GM19467 (cell line): ENCODE measurements around the gene PALD1.
"Not testable (repeated sequence)": the region's sequence is repeated elsewhere in the genome, so short reads cannot be mapped to it uniquely, and the experiment has no call there.

Experiments
- ATAC-seq: cut with Tn5 transposase; IDR thresholded peaks from one replicate; pipeline ENCODE4 v1.9.1; 2021; ENCODE audit warnings: mild to moderate bottlenecking, moderate library complexity; ENCODE audit not compliant: unreplicated experiment

Gene PALD1

GRCh38 chr10:70481831-70482530, 3.4 kb downstream of the PALD1 start:
- ATAC-seq, result no peak

- ATAC-seq, result no peak
Measured at GRCh38 chr10:70482982-70483760, 4.6 kb downstream of the PALD1 start.

GRCh38 chr10:70483872-70484271, 5.3 kb downstream of the PALD1 start:
- not testable (repeated sequence) for ATAC-seq

GRCh38 chr10:70487824-70488223, 9.3 kb downstream of the PALD1 start:
- ATAC-seq, result no peak

GRCh38 chr10:70490142-70490541, 11.6 kb downstream of the PALD1 start:
- ATAC-seq, result no peak

- ATAC-seq, result no peak
Measured at GRCh38 chr10:70491614-70492013, 13.0 kb downstream of the PALD1 start.

GRCh38 chr10:70492786-70493659, 14.5 kb downstream of the PALD1 start:
- ATAC-seq, result peak; percentile 14

- ATAC-seq, result peak; percentile 60
Measured at GRCh38 chr10:70493660-70494234, 15.2 kb downstream of the PALD1 start.

- ATAC-seq, result no peak
Measured at GRCh38 chr10:70494536-70494935, 16.0 kb downstream of the PALD1 start.

GRCh38 chr10:70494966-70495365, 16.4 kb downstream of the PALD1 start:
- no peak for ATAC-seq

GRCh38 chr10:70495691-70496261, 17.2 kb downstream of the PALD1 start:
- ATAC-seq, result no peak

GRCh38 chr10:70496341-70497119, 18.0 kb downstream of the PALD1 start:
- ATAC-seq, result no peak

- no peak for ATAC-seq
Measured at GRCh38 chr10:70497120-70497545, 18.6 kb downstream of the PALD1 start.

GRCh38 chr10:70498970-70499835, 20.6 kb downstream of the PALD1 start:
- ATAC-seq, result no peak

- no peak for ATAC-seq
Measured at GRCh38 chr10:70499836-70500167, 21.2 kb downstream of the PALD1 start.

- ATAC-seq, result no peak
Measured at GRCh38 chr10:70500368-70500767, 21.8 kb downstream of the PALD1 start.

GRCh38 chr10:70500812-70501301, 22.3 kb downstream of the PALD1 start:
- ATAC-seq, result no peak

GRCh38 chr10:70502406-70502805, 23.8 kb downstream of the PALD1 start:
- ATAC-seq, result no peak

GRCh38 chr10:70503776-70504175, 25.2 kb downstream of the PALD1 start:
- no peak for ATAC-seq
